ENCODE results near the gene DUSP9. TPM values are rescaled to one million over a fixed set of nuclear protein-coding genes. Genes with fewer than 3 reads are reported as not detected.

Gene DUSP9
- total RNA-seq, 2 experiments from 2014 or later, result 0.09 TPM; not detected in 1

DNA sequence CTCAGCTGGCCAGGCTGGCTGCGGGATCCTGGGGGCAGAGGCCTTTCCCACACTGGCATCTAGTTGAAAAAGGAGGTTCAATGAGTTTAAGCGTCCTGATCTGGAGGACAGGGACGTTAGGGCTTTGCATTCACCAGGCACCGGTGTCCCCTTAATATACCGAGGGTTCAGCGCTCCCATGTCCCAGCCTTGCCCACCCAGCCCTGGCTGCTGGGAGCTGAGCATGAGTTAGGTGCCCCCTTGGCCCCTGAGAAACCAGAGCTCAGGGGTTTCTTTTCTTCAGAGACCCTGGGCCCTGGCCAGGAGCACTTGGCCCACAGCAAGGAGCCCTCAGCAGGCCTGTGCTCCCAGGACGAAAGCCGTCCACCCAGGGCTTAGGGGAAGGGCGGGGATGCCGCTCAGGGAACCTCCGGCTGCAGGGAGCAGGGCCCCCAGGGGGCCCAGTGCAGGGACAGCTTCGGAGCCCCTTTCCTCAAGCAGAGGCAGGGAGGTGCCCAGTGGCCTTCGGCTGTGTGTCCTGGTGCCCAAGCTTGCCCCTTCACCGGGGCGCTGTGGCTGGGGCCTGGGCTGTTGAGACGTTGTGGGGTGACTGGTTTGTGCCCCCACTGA, 20.9 kb upstream of the DUSP9 start:
- no peak for ATAC-seq
- no peaks in the 10 kb centered on the region for H3K27me3 Mint-ChIP-seq

DNA sequence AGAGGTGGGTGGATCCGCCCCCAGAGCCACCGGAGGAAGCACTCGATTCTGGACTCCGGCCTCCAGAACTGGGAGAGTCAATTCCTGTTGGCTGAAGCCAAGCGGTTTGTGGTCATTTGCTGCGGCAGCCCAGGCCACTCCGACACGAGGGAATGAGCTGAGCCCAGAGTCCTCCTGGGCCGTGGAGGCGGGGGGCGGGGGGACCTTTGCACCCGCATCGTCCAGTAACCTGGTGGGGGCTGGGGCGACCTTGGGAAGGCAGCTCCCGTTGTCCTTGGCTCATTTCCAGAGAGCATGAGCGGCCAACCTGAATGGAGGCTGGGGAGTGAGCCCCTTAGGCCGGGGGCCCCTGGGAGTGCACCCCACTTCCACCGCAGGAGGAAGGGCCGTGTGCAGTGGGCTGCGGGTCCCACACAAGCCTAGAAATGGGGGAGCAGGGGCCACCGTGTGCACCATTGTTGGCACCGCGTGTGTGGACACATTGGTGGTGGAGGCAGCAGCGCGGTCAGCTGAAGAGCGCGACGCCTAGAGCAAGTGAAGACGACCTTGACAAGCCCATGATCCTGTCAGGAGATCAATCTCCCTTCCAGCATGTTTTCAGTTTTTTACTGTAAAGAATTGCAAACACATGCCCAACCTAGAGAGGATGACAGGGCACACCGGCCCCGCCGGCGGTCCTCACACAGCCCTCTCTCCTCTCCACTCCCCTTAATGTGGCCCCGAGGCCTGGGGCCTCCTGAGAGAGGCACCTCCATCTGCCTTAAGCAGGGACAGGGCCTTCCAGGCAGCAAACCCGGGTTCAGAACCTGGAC, 19.9 kb upstream of the DUSP9 start:
- CTCF ChIA-PET, result no interaction called here
- peaks cover 2% of the 10 kb centered on the region for H3K36me3 Mint-ChIP-seq

More for the DNA sequence above, 20.9 kb upstream of the DUSP9 start:
- peaks cover under 1% of the 10 kb centered on the region for H3K36me3 Mint-ChIP-seq
- peaks cover 2% of the 10 kb centered on the region for H3K9me3 Mint-ChIP-seq (ENCODE audit: low read depth)
- CTCF ChIA-PET, result interaction anchor here (1.2 kb wide), 1 partner anchor 17 kb away, joined by 4 read pairs; no protein-coding TSS in a partner anchor
- no peaks in the 10 kb centered on the region for H3K4me1 Mint-ChIP-seq
- DNase-seq, result no peak
- no peak overlapping the region for H3K4me3 Mint-ChIP-seq
- no peak overlapping the region for H3K27ac Mint-ChIP-seq

DNA sequence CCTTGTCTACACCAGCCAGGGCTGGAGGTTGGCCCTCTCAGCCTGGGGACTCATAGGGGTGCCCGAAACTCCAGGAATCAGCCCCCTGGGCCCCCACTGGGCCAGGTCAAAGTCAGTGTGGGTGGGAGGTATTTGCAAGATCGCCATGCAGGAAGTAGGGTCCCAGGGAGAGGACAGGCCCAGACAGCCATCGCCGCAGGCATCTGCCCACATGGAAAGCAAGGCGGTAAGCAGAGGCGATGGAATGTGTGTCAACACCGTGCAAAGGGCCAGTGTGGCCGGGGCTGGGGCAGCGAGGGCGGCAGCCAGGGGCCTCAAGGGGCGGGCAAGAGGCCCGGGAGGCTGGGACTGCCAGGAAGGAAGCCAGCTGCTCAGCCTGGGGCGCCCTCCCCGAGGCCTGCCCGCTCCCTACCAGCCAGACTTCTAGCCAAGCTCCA, 19.3 kb upstream of the DUSP9 start:
- Mint-ChIP-seq H3K27me3 (no peaks in the 10 kb centered on the region), H3K4me1 (no peaks in the 10 kb centered on the region), H3K27ac (no peak overlapping the region), H3K9me3 (ENCODE audit: low read depth) (peaks cover 4% of the 10 kb centered on the region), H3K36me3 (peaks cover 2% of the 10 kb centered on the region), H3K4me3 (no peak overlapping the region)
- no peak for ATAC-seq
- DNase-seq, result no peak
- CTCF ChIA-PET, result no interaction called here

More for the DNA sequence above, 19.9 kb upstream of the DUSP9 start:
- ATAC-seq, result no peak
- no peak for DNase-seq
- Mint-ChIP-seq H3K4me1 (no peaks in the 10 kb centered on the region), H3K27me3 (no peaks in the 10 kb centered on the region), H3K27ac (no peak overlapping the region), H3K9me3 (ENCODE audit: low read depth) (peaks cover 4% of the 10 kb centered on the region), H3K4me3 (no peak overlapping the region)

DNA sequence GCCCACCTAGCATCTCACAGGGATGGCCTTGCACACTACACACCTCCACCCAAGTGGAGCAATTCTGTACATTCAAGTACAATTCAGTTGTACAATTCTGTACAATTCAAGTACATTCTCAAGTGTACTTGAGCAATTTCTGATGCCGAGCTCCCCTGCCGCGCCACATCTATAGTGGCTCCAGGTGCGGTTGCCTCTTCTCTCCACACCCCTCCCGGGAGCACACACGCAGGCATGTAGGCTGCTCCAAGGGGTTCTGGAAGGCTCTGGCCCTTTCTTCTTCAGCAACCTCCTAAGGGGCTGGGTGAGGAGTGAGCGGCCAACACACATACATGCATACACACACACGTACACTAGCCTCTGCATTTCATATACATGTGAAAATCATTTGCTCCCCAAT, 18.9 kb upstream of the DUSP9 start:
- ATAC-seq (no peak), DNase-seq (no peak)
- Mint-ChIP-seq H3K27ac (no peak overlapping the region), H3K4me3 (no peak overlapping the region), H3K27me3 (no peaks in the 10 kb centered on the region), H3K36me3 (peaks cover 2% of the 10 kb centered on the region), H3K4me1 (no peaks in the 10 kb centered on the region), H3K9me3 (ENCODE audit: low read depth) (peaks cover 4% of the 10 kb centered on the region)
- CTCF ChIA-PET, result no interaction called here

DNA sequence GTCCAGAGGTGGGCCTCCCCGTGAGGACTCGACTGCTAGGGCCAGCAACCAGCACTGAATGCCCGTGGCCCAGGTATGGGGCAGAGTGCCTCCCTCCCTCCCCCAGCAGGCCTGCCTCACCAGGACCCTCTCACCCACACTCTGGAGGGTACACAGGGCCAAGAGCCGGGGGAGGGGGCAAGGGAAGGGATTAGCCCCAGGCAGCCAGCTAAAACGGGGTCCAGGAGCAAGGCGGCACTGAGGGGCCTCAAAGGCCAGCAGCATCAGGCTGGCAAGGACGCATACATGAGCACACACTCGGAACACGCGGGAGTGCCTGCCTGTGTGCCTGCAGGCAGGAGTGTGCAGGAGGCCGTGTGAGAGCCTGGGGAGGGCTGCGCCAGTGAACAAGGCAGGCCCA, 18.3 kb upstream of the DUSP9 start:
- H3K9me3 Mint-ChIP-seq (ENCODE audit: low read depth), result peaks cover 4% of the 10 kb centered on the region
- CTCF ChIA-PET, result no interaction called here
- H3K4me3 Mint-ChIP-seq, result no peak overlapping the region
- no peaks in the 10 kb centered on the region for H3K27me3 Mint-ChIP-seq
- no peak overlapping the region for H3K27ac Mint-ChIP-seq
- H3K4me1 Mint-ChIP-seq, result no peaks in the 10 kb centered on the region
- ATAC-seq (no peak), DNase-seq (no peak)
- H3K36me3 Mint-ChIP-seq, result peaks cover 2% of the 10 kb centered on the region

DNA sequence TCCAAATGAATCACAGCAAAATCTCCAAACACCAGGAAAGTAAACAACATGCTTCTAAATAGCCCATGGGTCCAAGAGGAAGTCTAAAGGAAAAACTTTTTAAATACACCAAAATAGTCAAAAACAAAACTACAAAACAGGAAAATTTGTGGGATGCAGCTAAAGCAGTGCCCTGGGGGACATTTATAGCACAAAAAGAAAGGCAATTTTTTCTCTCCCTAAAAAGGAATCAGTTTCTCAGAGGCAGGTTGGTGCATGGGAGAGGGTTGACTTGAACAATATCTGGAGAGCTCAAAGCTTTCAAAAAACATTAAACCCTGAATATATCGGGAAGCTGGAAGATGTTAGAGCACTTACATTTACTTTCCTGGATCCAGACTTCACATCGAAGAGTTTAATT, 15.7 kb upstream of the DUSP9 start:
- no peaks in the 10 kb centered on the region for H3K4me1 Mint-ChIP-seq
- DNase-seq (no peak), ATAC-seq (no peak)
- H3K36me3 Mint-ChIP-seq, result peaks cover 2% of the 10 kb centered on the region
- H3K27me3 Mint-ChIP-seq, result no peaks in the 10 kb centered on the region
- CTCF ChIA-PET, result interaction anchor here (0.8 to 1.9 kb wide), 5 partner anchors 15 to 92 kb away, joined by 3 to 8 read pairs (median 3); no protein-coding TSS in a partner anchor
- H3K27ac Mint-ChIP-seq, result no peak overlapping the region
- peaks cover 4% of the 10 kb centered on the region for H3K9me3 Mint-ChIP-seq (ENCODE audit: low read depth)
- no peak overlapping the region for H3K4me3 Mint-ChIP-seq

DNA sequence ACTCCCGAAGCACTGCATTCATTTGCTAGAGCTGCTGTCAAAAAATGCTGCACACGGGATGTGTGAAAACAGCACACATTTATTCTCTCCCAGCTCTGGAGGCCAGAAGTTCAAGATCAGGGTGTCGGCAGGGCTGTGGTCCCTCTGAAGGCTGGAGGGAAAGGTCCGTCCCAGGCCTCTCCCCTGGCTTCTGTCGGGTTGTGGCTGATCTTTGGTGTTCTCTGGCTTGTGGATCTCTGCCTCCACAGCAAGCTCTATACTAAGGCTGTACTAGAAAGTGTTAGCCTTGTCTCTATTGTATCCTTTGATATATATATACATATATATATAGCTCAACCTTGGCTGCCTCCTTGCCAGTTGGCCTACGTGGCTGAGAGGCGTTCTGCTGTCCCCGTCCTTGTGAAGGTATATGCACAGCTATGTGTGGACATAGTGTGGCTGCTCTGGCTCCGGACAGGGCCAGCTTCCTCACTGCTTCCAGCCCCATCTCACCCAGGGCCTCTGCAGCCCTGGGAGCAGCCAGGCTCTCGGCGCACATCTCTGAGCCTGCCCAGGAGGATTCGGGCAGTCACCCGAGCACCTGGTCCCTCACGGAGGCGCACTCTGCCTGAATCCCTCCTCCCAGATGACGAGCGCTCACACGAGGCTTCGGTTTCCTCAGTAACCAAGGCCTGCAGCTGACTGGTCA, 15.0 kb upstream of the DUSP9 start:
- H3K9me3 Mint-ChIP-seq (ENCODE audit: low read depth), result peaks cover 4% of the 10 kb centered on the region
- no peak overlapping the region for H3K27ac Mint-ChIP-seq
- no peak for DNase-seq
- no peak for ATAC-seq
- H3K36me3 Mint-ChIP-seq, result peaks cover 2% of the 10 kb centered on the region
- H3K27me3 Mint-ChIP-seq, result no peaks in the 10 kb centered on the region
- CTCF ChIA-PET, result interaction anchor here (0.8 to 1.9 kb wide), 5 partner anchors 14 to 93 kb away, joined by 3 to 8 read pairs (median 3); no protein-coding TSS in a partner anchor
- no peaks in the 10 kb centered on the region for H3K4me1 Mint-ChIP-seq
- no peak overlapping the region for H3K4me3 Mint-ChIP-seq

DNA sequence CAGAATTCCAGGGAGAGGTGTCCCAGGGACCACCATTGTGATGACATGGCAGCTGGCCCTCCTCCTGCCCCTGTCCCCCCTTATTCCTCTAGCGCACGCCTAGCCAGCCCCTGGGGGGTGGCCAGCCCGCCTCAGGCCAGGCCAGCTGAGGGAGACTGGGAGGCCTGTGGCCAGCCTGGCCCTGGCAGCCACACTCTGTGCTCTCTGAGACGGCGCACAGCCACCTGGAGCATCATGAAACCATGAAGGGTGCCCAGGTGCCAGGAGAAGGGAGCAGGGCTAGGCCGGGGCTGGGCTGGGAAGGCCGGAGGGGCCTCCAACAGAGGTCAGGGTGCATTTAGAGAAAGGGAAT, 14.4 kb upstream of the DUSP9 start:
- no peak overlapping the region for H3K4me3 Mint-ChIP-seq
- H3K4me1 Mint-ChIP-seq, result no peaks in the 10 kb centered on the region
- no peaks in the 10 kb centered on the region for H3K27me3 Mint-ChIP-seq
- CTCF ChIA-PET, result interaction anchor here (1.2 to 1.9 kb wide), 2 partner anchors 14 to 35 kb away, joined by 3 to 8 read pairs; no protein-coding TSS in a partner anchor
- no peak for DNase-seq
- peaks cover 4% of the 10 kb centered on the region for H3K9me3 Mint-ChIP-seq (ENCODE audit: low read depth)
- no peak for ATAC-seq
- H3K27ac Mint-ChIP-seq, result no peak overlapping the region
- H3K36me3 Mint-ChIP-seq, result peaks cover 2% of the 10 kb centered on the region

DNA sequence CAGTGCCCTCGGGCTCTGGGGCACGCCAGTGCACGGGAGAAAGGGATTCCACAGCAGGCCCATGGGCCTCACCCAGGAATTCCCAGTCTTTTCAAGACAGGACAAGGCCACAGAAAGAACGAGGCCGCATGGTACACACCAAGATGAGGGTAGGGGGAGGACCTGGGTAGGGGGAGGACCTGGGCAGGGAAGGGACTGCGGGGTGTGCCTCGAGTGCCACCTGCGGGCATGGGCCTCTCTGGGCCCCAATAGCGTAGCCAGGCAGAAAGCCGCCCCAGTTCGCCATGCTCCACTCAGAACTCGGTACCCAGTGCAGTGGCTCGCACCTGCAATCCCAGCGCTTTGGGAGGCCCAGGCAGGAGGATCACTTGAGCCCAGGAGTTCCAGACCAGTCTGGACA, 14.0 kb upstream of the DUSP9 start:
- H3K4me3 Mint-ChIP-seq, result no peak overlapping the region
- H3K36me3 Mint-ChIP-seq, result peaks cover 2% of the 10 kb centered on the region
- no peaks in the 10 kb centered on the region for H3K4me1 Mint-ChIP-seq
- ATAC-seq (no peak), DNase-seq (no peak)
- no peaks in the 10 kb centered on the region for H3K27me3 Mint-ChIP-seq
- CTCF ChIA-PET, result no interaction called here
- H3K9me3 Mint-ChIP-seq (ENCODE audit: low read depth), result peaks cover 4% of the 10 kb centered on the region
- no peak overlapping the region for H3K27ac Mint-ChIP-seq

DNA sequence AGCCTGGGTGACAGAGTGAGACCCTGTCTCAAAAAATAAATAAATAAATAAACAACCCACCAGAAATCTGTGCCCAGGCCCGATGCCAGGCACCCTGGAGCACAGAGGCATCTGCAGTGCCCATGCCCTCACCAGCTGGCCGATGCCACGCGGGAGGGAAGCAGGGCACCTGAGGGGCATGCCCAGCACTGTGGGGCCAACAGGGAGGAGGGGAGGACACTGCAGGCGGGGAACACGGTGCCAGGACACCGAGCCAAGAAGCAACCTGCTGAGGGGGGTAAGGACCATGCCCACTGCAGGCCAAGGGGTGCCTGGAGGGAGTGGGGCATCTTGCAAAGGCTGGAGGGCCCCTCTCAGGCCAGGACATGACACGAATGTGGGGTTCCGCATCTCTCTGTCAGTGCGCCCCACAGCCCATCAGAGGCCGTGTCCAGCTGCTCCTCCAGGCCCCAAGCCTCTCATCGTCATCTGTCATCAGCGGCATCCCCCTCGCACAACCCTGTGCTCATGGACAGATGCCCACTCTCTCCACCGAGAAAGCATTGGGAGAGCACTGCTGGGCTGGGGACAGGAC, 13.3 kb upstream of the DUSP9 start:
- H3K4me3 Mint-ChIP-seq, result no peak overlapping the region
- ATAC-seq, result no peak
- peaks cover 4% of the 10 kb centered on the region for H3K9me3 Mint-ChIP-seq (ENCODE audit: low read depth)
- DNase-seq, result no peak
- no peaks in the 10 kb centered on the region for H3K4me1 Mint-ChIP-seq
- no peaks in the 10 kb centered on the region for H3K27me3 Mint-ChIP-seq
- CTCF ChIA-PET, result no interaction called here
- peaks cover 2% of the 10 kb centered on the region for H3K36me3 Mint-ChIP-seq
- H3K27ac Mint-ChIP-seq, result no peak overlapping the region

DNA sequence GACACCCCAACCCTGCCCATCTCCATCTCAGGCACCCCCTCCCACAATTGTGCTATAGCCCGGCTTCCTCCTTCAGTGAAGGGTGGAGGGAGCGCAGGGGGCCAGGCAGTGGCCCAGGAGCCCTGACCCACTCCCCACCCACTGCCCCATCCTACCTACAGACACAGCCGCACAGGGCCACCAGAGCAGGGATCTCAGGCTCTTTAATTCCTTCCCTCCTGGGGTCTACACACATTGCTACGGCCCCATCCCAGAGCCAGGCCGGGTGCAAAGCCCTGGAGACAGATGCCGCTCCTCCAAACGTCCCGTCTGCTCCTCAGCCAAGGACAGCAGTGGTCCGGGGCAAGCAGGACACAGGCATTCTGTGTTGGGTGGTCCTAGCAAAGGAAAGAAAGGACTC, 12.8 kb upstream of the DUSP9 start:
- ATAC-seq (no peak), DNase-seq (no peak)
- peaks cover 4% of the 10 kb centered on the region for H3K9me3 Mint-ChIP-seq (ENCODE audit: low read depth)
- no peak overlapping the region for H3K27ac Mint-ChIP-seq
- no peaks in the 10 kb centered on the region for H3K4me1 Mint-ChIP-seq
- CTCF ChIA-PET, result no interaction called here
- peaks cover 2% of the 10 kb centered on the region for H3K36me3 Mint-ChIP-seq
- H3K27me3 Mint-ChIP-seq, result no peaks in the 10 kb centered on the region
- no peak overlapping the region for H3K4me3 Mint-ChIP-seq

DNA sequence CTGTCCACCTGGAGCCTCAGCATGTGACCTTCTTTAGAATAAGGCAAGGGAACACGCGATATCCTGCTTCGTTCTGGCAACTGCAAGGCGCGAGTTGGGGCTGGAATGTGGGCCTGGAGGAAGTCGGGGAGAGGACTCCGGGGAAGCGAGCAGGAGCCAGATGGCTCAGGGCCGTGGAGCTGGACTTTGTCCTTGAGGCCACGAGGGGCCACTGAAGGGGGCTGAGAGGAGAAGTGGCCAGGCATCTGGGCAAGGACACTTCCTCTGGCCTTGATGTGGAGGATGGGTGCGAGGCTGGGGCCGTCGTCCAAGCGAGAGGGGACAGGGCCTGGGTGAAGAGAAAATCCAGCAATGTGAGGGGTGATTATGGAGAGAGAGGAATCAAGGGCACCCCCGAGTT, 12.2 kb upstream of the DUSP9 start:
- CTCF ChIA-PET, result no interaction called here
- H3K9me3 Mint-ChIP-seq (ENCODE audit: low read depth), result peaks cover 4% of the 10 kb centered on the region
- DNase-seq (no peak), ATAC-seq (no peak)
- H3K4me1 Mint-ChIP-seq, result no peaks in the 10 kb centered on the region
- no peaks in the 10 kb centered on the region for H3K27me3 Mint-ChIP-seq
- no peak overlapping the region for H3K4me3 Mint-ChIP-seq
- peaks cover 2% of the 10 kb centered on the region for H3K36me3 Mint-ChIP-seq
- no peak overlapping the region for H3K27ac Mint-ChIP-seq

DNA sequence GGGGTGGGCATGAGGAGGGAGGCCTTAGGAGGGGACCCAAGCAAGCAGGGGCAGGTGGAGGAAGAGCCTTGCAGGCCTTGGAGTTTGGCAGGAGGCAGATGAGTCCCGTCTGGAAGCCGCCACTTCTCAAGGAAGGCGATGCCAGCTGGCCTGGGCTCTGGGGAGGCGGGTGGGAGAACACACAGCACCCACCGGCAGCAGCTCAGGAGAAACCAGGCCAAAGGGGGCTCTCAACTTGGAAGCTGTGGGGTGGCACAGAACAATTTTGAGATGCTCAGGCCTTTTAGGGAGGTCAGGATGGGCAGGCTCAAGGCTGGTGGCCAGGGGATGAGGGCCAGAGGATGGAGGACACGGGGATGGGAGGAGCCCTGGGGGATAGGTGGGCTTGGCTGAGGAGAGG, 11.6 kb upstream of the DUSP9 start:
- no peak for ATAC-seq
- CTCF ChIA-PET, result interaction anchor here (1.0 to 1.4 kb wide), 3 partner anchors 12 to 32 kb away, joined by 3 read pairs; no protein-coding TSS in a partner anchor
- no peak overlapping the region for H3K27ac Mint-ChIP-seq

More for the DNA sequence above, 11.6 kb upstream of the DUSP9 start:
- Mint-ChIP-seq H3K4me1 (no peaks in the 10 kb centered on the region), H3K4me3 (no peak overlapping the region), H3K9me3 (ENCODE audit: low read depth) (peaks cover 4% of the 10 kb centered on the region), H3K27me3 (no peaks in the 10 kb centered on the region), H3K36me3 (peaks cover 2% of the 10 kb centered on the region)
- DNase-seq, result no peak
